Epithelial cell of esophagus (primary cell): ENCODE results near the gene MCOLN2.

ENCODE experiments used
- DNase-seq: peaks from one replicate; pipeline ENCODE4 v3.0.0; 2010; ENCODE audit warnings: low read depth
- H3K4me3 ChIP-seq: 2 replicates; pipeline ENCODE4 v1.5.1; 2011; ENCODE audit warnings: mild to moderate bottlenecking, low read length, control low read depth
- TF ChIP-seq, protein P1 (sequence below): IDR thresholded peaks from 2 replicates; pipeline ENCODE4 v1.5.1; 2011; ENCODE audit warnings: low read depth, mild to moderate bottlenecking, low read length, control low read depth, inconsistent platforms; ENCODE audit not compliant: insufficient read depth; ENCODE audit errors: missing control alignments

MCOLN2 gene

DNA sequence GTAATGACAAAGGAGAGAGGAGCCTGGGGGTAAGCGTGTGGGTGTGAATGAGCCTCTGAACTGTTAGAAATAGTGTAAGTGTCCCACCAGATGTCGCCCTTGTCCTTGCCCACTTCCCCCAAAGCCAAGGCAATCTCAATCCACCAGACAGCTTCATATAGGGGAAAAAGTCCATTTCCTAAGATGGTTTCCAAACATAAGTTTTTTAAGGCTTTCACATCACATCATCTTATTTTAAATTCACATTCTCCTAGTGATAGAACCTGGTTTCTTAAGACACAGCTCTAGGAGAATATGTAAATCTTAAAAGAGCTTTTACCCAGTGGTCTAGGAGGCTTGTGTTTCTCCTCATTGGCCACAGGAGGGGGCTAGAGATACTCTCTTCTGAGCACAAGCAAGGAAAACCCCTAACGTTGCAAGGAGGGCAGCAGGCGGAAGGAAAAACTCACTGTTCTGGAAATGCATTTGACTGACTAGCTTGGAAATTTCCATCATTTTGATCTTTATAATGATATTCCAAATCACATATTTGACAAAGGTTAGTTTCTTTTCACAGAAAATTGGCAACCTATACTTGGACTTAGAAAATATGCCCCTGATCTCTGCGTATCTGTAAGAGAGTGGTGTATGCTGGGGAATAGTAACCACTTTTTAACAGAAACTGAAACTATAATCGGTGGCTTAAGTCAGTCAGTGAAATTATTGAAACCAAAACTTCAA, 52.0 kb downstream of the MCOLN2 start:
- TF ChIP-seq, protein P1, sequence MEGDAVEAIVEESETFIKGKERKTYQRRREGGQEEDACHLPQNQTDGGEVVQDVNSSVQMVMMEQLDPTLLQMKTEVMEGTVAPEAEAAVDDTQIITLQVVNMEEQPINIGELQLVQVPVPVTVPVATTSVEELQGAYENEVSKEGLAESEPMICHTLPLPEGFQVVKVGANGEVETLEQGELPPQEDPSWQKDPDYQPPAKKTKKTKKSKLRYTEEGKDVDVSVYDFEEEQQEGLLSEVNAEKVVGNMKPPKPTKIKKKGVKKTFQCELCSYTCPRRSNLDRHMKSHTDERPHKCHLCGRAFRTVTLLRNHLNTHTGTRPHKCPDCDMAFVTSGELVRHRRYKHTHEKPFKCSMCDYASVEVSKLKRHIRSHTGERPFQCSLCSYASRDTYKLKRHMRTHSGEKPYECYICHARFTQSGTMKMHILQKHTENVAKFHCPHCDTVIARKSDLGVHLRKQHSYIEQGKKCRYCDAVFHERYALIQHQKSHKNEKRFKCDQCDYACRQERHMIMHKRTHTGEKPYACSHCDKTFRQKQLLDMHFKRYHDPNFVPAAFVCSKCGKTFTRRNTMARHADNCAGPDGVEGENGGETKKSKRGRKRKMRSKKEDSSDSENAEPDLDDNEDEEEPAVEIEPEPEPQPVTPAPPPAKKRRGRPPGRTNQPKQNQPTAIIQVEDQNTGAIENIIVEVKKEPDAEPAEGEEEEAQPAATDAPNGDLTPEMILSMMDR = peak; percentile 85
- no peak overlapping the region for H3K4me3 ChIP-seq
- peak; percentile 93 for DNase-seq

DNA sequence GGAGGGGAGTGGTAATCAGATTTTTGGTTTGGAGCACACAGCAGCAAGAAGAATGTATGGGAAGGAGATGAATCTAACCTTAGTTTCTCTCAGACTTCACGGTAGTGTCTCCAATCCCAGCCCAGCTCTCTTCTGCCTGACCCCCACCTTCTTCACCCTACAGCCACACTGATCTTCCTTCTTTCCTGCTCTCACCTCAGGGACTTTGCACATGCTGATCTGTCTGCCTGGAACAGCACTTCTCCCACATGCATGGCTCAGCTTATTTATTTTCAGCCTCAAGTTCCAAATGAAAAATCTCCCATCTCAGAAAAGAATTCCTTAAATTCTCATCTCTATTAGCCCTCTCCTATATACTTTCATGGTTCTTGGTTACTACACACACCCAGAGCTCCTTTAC, 55.1 kb downstream of the MCOLN2 start:
- TF ChIP-seq, protein P1 = no peak
- DNase-seq = no peak
- no peak overlapping the region for H3K4me3 ChIP-seq

DNA sequence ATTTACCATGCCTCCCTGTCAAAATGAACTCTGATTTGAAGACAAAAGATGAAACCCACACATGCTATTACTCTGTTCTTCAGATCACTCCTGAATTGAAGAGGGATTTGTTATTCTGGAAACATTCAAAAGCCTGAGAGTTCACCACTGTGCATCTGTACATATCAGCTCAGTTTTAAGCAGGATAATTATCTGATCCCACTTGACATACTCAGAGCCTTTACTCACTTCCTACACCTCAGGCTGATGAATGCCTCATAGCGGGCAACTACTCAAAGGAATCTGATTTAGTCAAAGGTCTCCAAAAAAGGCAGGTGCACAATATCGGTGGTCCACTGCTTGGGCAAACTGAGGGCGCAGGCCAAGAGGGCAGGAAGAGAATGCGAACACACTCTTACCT, 56.4 kb downstream of the MCOLN2 start:
- TF ChIP-seq, protein P1 = no peak
- peak; percentile 51 for DNase-seq
- H3K4me3 ChIP-seq = no peak overlapping the region

DNA sequence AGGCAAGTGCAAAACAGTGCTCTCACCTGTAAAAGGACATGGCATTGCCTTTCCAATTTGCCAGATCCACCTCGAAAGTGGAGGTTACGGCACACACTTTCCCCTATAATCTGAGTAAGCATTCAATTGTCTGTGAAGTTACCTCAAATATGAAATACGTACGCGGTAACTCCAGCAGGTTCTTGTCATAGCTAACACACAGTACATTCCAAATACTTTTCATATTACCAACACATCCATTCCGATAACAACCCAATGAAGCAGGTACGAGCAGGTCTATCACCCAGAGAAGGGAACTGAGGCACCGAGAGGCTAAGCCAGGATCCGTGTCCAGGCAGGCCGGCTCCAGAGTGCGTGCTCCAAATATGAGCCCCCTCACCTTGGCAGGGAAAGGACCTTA, 57.2 kb downstream of the MCOLN2 start:
- TF ChIP-seq, protein P1 = no peak
- DNase-seq = no peak
- H3K4me3 ChIP-seq = no peak overlapping the region

DNA sequence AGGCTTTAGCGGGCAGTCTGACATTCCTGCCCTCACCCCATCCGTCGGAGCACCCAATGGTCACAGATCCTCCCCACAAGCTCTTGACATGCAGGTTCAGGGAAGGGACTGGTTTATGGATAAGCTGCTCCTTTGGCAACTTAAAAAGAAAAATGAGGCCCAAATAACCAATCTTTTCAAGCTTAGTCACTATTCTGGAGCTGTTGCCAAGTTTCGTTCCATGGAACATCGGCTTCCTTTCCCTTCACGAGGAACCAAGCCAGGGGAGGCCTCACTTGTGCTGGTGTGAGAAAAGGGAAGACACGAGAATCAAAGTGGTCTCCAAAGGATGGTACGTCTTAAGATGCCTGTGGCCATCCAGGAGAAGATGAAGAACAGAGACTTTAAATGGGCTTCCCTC, 57.8 kb downstream of the MCOLN2 start:
- no peak overlapping the region for H3K4me3 ChIP-seq
- no peak for DNase-seq
- TF ChIP-seq, protein P1 = no peak

DNA sequence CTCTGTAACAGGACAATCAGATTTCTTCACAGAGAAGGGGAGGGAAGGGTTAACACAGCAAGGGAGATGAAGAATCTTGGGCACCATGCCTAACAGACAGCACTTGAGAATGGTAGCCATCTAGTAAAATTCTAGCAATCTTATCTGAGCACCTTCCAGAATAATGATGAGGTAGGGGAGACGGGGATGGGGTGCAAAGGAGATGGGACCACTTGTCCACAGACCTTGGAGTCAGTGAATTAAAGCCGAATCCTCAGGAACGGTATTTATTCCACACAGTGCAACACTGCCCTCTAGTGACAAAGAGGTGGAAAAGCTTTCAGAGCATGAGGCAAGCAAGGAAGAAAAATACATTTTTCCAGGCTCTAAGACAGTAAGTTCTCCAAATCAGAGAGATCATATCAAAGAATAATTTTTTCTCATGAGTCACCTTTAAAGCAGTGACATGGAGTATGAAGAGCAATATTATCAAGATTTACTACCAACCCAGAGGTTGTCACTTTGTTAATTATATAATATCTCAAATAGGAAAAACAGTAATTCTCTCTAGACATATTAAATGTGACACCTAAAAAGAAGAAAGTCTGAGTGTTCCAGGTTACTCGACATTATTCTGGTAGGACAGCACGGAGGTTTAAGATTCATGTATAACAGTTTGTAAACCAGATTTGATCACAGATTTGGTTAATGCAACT, 60.6 kb downstream of the MCOLN2 start:
- peak; percentile 76 for DNase-seq
- TF ChIP-seq, protein P1 = peak; percentile 95

More for the DNA sequence above, 60.6 kb downstream of the MCOLN2 start:
- H3K4me3 ChIP-seq = no peak overlapping the region
